GM23338 (cell line): Measurements from ENCODE around the gene USP10. TPM values are rescaled to one million over a fixed set of nuclear protein-coding genes. Genes with fewer than 3 reads are reported as not detected.

Experiments used
- ATAC-seq: fragments of 200-7000 bp; cut with Tn5 transposase; 3 replicates; pipeline ENCODE4 v1.9.1; 2020
- DNase-seq: peaks from one replicate; pipeline ENCODE4 v3.0.0-alpha.2; 2015; ENCODE audit warnings: low spot score
- H2AFZ ChIP-seq: fragments of 200-600 bp; sonication (generic); 2 replicates; pipeline ENCODE4 v1.8.0; 2016; ENCODE audit warnings: antibody characterized with exemption, mild to moderate bottlenecking, moderate library complexity
- H3F3A ChIP-seq: fragments of 200-600 bp; sonication (generic); replicated peaks from 2 replicates; pipeline ENCODE4 v1.8.0; 2017; ENCODE audit warnings: antibody characterized with exemption, mixed run types, low read depth
- H3K27ac ChIP-seq: fragments of 200-600 bp; sonication (generic); 2 replicates; pipeline ENCODE4 v1.6.1; 2016; ENCODE audit warnings: low read depth
- H3K27me3 ChIP-seq: fragments of 200-600 bp; sonication (generic); 2 replicates; pipeline ENCODE4 v1.8.0; 2016; ENCODE audit warnings: mild to moderate bottlenecking, mixed run types, moderate library complexity; ENCODE audit not compliant: insufficient read depth
- H3K36me3 ChIP-seq: fragments of 200-600 bp; sonication (generic); 2 replicates; pipeline ENCODE4 v1.8.0; 2016; ENCODE audit warnings: mild to moderate bottlenecking; ENCODE audit not compliant: insufficient read depth
- H3K4me1 ChIP-seq: fragments of 200-600 bp; sonication (generic); 2 replicates; pipeline ENCODE4 v1.8.0; 2016; ENCODE audit warnings: mild to moderate bottlenecking, moderate library complexity; ENCODE audit not compliant: insufficient read depth
- H3K4me2 ChIP-seq: fragments of 200-600 bp; sonication (generic); 2 replicates; pipeline ENCODE4 v1.7.1; 2017; ENCODE audit warnings: mixed run types
- H3K4me3 ChIP-seq: fragments of 200-600 bp; sonication (generic); 2 replicates; pipeline ENCODE4 v1.6.1; 2016; ENCODE audit warnings: mixed run types
- H3K79me2 ChIP-seq: fragments of 200-600 bp; sonication (generic); replicated peaks from 2 replicates; pipeline ENCODE4 v1.8.0; 2017; ENCODE audit warnings: mild to moderate bottlenecking; ENCODE audit not compliant: insufficient read depth
- H3K9me2 ChIP-seq: fragments of 200-600 bp; sonication (generic); 2 replicates; pipeline ENCODE4 v1.8.0; 2017; ENCODE audit not compliant: insufficient read depth
- H4K20me1 ChIP-seq: fragments of 200-600 bp; sonication (generic); replicated peaks from 2 replicates; pipeline ENCODE4 v1.8.0; 2017; ENCODE audit warnings: mild to moderate bottlenecking; ENCODE audit not compliant: insufficient read depth
- H3K27ac Mint-ChIP-seq: 2 replicates; pipeline ENCODE4 v1.8.0; 2020; ENCODE audit warnings: inconsistent platforms, mild to moderate bottlenecking, moderate library complexity, mixed read lengths
- H3K27me3 Mint-ChIP-seq: 3 replicates; pipeline ENCODE4 v1.8.0; 2022; ENCODE audit warnings: low read depth, mild to moderate bottlenecking, moderate library complexity, mixed read lengths, inconsistent platforms; ENCODE audit not compliant: insufficient read depth, poor library complexity
- H3K36me3 Mint-ChIP-seq: 3 replicates; pipeline ENCODE4 v1.8.0; 2021; ENCODE audit warnings: low read depth, mild to moderate bottlenecking, inconsistent platforms, moderate library complexity, mixed read lengths
- H3K4me1 Mint-ChIP-seq: 3 replicates; pipeline ENCODE4 v1.8.0; 2020; ENCODE audit warnings: mild to moderate bottlenecking, inconsistent platforms, mixed read lengths
- H3K4me3 Mint-ChIP-seq: 3 replicates; pipeline ENCODE4 v1.8.0; 2021; ENCODE audit warnings: moderate library complexity, mild to moderate bottlenecking, inconsistent platforms, mixed read lengths
- H3K9me3 Mint-ChIP-seq: 3 replicates; pipeline ENCODE4 v1.8.0; 2020; ENCODE audit warnings: moderate library complexity, mild to moderate bottlenecking, inconsistent platforms, mixed read lengths
- CREB1 ChIP-seq: fragments of 250-450 bp; sonication (Bioruptor Pico); IDR thresholded peaks from 2 replicates; pipeline ENCODE4 v1.5.0; 2020; ENCODE audit warnings: low read depth, mild to moderate bottlenecking, moderate library complexity
- EZH2 ChIP-seq: fragments of 200-600 bp; sonication (generic); IDR thresholded peaks from one replicate; pipeline ENCODE4 v1.8.0; 2017; ENCODE audit warnings: antibody characterized with exemption, mild to moderate bottlenecking, low read depth; ENCODE audit not compliant: unreplicated experiment
- EZH2phosphoT487 ChIP-seq: fragments of 200-600 bp; sonication (generic); IDR thresholded peaks from one replicate; pipeline ENCODE4 v1.8.1; 2018; ENCODE audit warnings: antibody characterized with exemption; ENCODE audit not compliant: unreplicated experiment
- JUNB ChIP-seq: IDR thresholded peaks from one replicate; pipeline ENCODE4 v1.6.1; 2016; ENCODE audit warnings: antibody characterized with exemption; ENCODE audit not compliant: unreplicated experiment
- NANOG ChIP-seq: IDR thresholded peaks from 2 replicates; pipeline ENCODE4 v1.6.1; 2016; ENCODE audit warnings: antibody characterized with exemption, borderline replicate concordance
- POLR2AphosphoS5 ChIP-seq: IDR thresholded peaks from 2 replicates; pipeline ENCODE4 v1.6.1; 2016; ENCODE audit warnings: antibody characterized with exemption, low read depth
- REST ChIP-seq: IDR thresholded peaks from one replicate; pipeline ENCODE4 v1.6.1; 2018; ENCODE audit warnings: antibody characterized with exemption; ENCODE audit not compliant: unreplicated experiment
- STAT1 ChIP-seq: IDR thresholded peaks from one replicate; pipeline ENCODE4 v1.6.1; 2016; ENCODE audit warnings: antibody characterized with exemption; ENCODE audit not compliant: unreplicated experiment
- ZNF114 ChIP-seq: fragments of 250-450 bp; sonication (Bioruptor Pico); IDR thresholded peaks from 2 replicates; pipeline ENCODE4 v1.5.0; 2020; ENCODE audit warnings: mild to moderate bottlenecking, moderate library complexity
- ZNF331 ChIP-seq: fragments of 250-450 bp; sonication (Bioruptor Pico); IDR thresholded peaks from 2 replicates; pipeline ENCODE4 v1.5.0; 2020; ENCODE audit warnings: low read depth, mild to moderate bottlenecking, moderate library complexity
- polyA plus RNA-seq: library from polyadenylated mRNA; unstranded; fragments of >200 nt; fragmentation: Nextera tagmentation; extraction: Ambion mirVana; gene quantifications from 2 replicates; pipeline ENCODE4 v1.2.1, GENCODE V29; 2016
- total RNA-seq: library from RNA; depleted of rRNA; stranded (reverse); fragments of >200 nt; shearing (Covaris generic); gene quantifications from 2 replicates; pipeline ENCODE4 v1.2.3, GENCODE V29; 2014
- TF ChIP-seq, protein P1 (sequence below): fragments of 250-450 bp; sonication (Bioruptor Pico); IDR thresholded peaks from 2 replicates; pipeline ENCODE4 v1.5.0; 2020; ENCODE audit warnings: mild to moderate bottlenecking, moderate library complexity
- TF ChIP-seq, protein P2 (sequence below), 2 experiments: fragments of 200-600 bp in 1 of 2; sonication (generic) in 1 of 2; conservative IDR thresholded peaks; 2 replicates each; pipeline versions ENCODE4 v1.5.1 to v1.6.1; 2016 to 2017; ENCODE audit warnings: antibody characterized with exemption in 2 of 2, low read depth in 2 of 2, mild to moderate bottlenecking in 2 of 2, moderate library complexity in 1 of 2
- TF ChIP-seq, protein P3 (sequence below): IDR thresholded peaks from 2 replicates; pipeline ENCODE4 v1.6.1; 2016; ENCODE audit warnings: antibody characterized with exemption

The USP10 gene
- total and polyA plus RNA-seq, 2 experiments from 2014 or later = 158 to 194 TPM

DNA sequence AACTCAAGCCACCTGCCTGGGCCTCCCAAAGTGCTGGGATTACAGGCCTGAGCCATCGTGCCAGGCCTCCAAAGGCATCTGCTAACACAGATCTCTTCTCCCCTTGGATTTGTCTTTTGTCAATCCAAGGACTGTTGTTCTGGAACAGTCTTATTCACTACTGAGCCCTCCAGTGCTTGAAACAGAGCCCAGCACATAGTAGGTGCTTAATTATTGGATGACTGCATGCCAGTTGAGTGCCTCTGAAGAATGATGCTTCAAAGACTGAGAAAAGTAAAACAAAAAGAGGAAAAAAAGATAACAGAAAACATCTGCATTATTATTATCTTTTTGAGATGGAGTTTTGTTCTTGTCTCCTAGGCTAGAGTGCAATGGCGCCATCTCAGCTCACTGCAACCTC, 118.3 kb downstream of the USP10 start:
- H3K27ac Mint-ChIP-seq = no peak overlapping the region
- ATAC-seq (no peak), DNase-seq (no peak)
- no peak for TF ChIP-seq EZH2phosphoT487
- no peak for TF ChIP-seq NANOG
- TF ChIP-seq, protein P1, sequence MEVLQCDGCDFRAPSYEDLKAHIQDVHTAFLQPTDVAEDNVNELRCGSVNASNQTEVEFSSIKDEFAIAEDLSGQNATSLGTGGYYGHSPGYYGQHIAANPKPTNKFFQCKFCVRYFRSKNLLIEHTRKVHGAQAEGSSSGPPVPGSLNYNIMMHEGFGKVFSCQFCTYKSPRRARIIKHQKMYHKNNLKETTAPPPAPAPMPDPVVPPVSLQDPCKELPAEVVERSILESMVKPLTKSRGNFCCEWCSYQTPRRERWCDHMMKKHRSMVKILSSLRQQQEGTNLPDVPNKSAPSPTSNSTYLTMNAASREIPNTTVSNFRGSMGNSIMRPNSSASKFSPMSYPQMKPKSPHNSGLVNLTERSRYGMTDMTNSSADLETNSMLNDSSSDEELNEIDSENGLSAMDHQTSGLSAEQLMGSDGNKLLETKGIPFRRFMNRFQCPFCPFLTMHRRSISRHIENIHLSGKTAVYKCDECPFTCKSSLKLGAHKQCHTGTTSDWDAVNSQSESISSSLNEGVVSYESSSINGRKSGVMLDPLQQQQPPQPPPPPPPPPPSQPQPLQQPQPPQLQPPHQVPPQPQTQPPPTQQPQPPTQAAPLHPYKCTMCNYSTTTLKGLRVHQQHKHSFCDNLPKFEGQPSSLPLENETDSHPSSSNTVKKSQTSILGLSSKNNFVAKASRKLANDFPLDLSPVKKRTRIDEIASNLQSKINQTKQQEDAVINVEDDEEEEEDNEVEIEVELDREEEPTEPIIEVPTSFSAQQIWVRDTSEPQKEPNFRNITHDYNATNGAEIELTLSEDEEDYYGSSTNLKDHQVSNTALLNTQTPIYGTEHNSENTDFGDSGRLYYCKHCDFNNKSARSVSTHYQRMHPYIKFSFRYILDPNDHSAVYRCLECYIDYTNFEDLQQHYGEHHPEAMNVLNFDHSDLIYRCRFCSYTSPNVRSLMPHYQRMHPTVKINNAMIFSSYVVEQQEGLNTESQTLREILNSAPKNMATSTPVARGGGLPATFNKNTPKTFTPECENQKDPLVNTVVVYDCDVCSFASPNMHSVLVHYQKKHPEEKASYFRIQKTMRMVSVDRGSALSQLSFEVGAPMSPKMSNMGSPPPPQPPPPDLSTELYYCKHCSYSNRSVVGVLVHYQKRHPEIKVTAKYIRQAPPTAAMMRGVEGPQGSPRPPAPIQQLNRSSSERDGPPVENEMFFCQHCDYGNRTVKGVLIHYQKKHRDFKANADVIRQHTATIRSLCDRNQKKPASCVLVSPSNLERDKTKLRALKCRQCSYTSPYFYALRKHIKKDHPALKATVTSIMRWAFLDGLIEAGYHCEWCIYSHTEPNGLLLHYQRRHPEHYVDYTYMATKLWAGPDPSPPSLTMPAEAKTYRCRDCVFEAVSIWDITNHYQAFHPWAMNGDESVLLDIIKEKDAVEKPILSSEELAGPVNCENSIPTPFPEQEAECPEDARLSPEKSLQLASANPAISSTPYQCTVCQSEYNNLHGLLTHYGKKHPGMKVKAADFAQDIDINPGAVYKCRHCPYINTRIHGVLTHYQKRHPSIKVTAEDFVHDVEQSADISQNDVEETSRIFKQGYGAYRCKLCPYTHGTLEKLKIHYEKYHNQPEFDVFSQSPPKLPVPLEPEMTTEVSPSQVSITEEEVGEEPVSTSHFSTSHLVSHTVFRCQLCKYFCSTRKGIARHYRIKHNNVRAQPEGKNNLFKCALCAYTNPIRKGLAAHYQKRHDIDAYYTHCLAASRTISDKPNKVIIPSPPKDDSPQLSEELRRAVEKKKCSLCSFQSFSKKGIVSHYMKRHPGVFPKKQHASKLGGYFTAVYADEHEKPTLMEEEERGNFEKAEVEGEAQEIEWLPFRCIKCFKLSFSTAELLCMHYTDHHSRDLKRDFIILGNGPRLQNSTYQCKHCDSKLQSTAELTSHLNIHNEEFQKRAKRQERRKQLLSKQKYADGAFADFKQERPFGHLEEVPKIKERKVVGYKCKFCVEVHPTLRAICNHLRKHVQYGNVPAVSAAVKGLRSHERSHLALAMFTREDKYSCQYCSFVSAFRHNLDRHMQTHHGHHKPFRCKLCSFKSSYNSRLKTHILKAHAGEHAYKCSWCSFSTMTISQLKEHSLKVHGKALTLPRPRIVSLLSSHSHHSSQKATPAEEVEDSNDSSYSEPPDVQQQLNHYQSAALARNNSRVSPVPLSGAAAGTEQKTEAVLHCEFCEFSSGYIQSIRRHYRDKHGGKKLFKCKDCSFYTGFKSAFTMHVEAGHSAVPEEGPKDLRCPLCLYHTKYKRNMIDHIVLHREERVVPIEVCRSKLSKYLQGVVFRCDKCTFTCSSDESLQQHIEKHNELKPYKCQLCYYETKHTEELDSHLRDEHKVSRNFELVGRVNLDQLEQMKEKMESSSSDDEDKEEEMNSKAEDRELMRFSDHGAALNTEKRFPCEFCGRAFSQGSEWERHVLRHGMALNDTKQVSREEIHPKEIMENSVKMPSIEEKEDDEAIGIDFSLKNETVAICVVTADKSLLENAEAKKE = no peak
- TF ChIP-seq CREB1 = no peak
- TF ChIP-seq ZNF331 (CRISPR knock-in tag) = no peak
- TF ChIP-seq, protein P2, sequence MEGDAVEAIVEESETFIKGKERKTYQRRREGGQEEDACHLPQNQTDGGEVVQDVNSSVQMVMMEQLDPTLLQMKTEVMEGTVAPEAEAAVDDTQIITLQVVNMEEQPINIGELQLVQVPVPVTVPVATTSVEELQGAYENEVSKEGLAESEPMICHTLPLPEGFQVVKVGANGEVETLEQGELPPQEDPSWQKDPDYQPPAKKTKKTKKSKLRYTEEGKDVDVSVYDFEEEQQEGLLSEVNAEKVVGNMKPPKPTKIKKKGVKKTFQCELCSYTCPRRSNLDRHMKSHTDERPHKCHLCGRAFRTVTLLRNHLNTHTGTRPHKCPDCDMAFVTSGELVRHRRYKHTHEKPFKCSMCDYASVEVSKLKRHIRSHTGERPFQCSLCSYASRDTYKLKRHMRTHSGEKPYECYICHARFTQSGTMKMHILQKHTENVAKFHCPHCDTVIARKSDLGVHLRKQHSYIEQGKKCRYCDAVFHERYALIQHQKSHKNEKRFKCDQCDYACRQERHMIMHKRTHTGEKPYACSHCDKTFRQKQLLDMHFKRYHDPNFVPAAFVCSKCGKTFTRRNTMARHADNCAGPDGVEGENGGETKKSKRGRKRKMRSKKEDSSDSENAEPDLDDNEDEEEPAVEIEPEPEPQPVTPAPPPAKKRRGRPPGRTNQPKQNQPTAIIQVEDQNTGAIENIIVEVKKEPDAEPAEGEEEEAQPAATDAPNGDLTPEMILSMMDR (conservative IDR thresholded peaks at IDR 0.05; ENCODE audit: low read depth in 2 of 2) = no peak
- no peak for TF ChIP-seq EZH2
- TF ChIP-seq POLR2AphosphoS5 = no peak
- TF ChIP-seq, protein P3, sequence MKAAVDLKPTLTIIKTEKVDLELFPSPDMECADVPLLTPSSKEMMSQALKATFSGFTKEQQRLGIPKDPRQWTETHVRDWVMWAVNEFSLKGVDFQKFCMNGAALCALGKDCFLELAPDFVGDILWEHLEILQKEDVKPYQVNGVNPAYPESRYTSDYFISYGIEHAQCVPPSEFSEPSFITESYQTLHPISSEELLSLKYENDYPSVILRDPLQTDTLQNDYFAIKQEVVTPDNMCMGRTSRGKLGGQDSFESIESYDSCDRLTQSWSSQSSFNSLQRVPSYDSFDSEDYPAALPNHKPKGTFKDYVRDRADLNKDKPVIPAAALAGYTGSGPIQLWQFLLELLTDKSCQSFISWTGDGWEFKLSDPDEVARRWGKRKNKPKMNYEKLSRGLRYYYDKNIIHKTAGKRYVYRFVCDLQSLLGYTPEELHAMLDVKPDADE = no peak
- no peak for TF ChIP-seq ZNF114
- no peak for TF ChIP-seq REST
- no peak for TF ChIP-seq JUNB
- no peak for TF ChIP-seq STAT1
- no peaks in the 10 kb centered on the region for H3K36me3 ChIP-seq
- no peaks in the 10 kb centered on the region for H4K20me1 ChIP-seq
- peaks cover 19% of the 10 kb centered on the region for H3K27me3 Mint-ChIP-seq
- H3K36me3 Mint-ChIP-seq = no peaks in the 10 kb centered on the region; the same call in 2 of the 3 replicates
- H3F3A ChIP-seq = no peaks in the 10 kb centered on the region
- 0 out of 2 replicates have a peak overlapping the region, but pooled peaks have one; percentile 14 for H2AFZ ChIP-seq
- H3K79me2 ChIP-seq = no peaks in the 10 kb centered on the region
- H3K4me3 Mint-ChIP-seq = no peak overlapping the region
- H3K9me3 Mint-ChIP-seq = no peaks in the 10 kb centered on the region; the same call in none of the 3 replicates
- no peak overlapping the region for H3K27ac ChIP-seq
- H3K4me2 ChIP-seq = no peak overlapping the region
- H3K4me1 ChIP-seq = 0 out of 2 replicates have a peak, but pooled peaks cover 5% of the 10 kb centered on the region
- no peaks in the 10 kb centered on the region for H3K9me2 ChIP-seq
- H3K27me3 ChIP-seq = peaks cover 26% of the 10 kb centered on the region
- no peak overlapping the region for H3K4me3 ChIP-seq
- peaks cover 8% of the 10 kb centered on the region for H3K4me1 Mint-ChIP-seq
